GM19397 (cell line): Measurements from ENCODE around the gene SHROOM2.

Experiments used
- ATAC-seq: cut with Tn5 transposase; IDR thresholded peaks from one replicate; pipeline ENCODE4 v1.9.1; 2021; ENCODE audit warnings: mild to moderate bottlenecking, moderate library complexity; ENCODE audit not compliant: unreplicated experiment

The SHROOM2 gene

DNA sequence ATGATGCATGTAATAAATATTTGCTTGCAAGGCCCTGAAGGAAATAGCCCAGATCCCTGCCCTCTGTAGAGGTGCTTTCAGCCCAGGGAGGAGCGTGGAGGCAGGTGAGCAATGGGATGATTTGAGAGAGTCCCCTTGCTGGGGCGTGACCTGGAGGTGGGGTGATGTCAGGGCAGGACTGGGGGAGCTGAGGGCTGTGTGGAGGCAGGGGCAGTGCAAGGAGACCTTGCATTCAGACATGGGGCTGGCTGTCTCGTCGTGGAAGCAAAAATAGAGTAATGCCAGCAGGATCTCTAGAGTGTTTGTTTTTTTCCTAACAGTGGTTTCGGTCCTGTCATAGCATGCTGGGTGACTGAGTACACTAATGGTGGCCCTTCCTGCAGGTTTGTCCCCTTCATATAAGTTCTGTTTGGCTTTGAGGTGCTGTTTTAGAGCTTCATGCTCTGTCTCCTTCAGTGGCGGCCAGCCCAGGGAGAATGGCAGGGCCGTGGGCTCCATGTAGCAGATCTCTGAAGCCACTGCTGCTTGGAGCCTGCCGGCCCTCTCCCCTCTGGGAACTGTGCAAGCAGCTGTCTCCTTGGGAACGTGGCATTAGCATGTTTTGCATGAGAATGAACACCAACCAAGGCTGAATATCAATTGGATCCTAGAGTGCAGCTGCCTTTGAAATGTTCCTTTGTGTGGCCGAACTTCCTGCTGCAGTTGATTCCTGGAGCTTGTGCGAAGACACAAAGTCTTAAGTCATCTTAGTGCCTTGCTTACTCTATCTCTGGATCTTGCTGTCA, 141.7 kb downstream of the SHROOM2 start:
- ATAC-seq = no peak

- no peak for ATAC-seq
Measured at GRCh38 chrX:9935436-9935835, 149.2 kb downstream of the SHROOM2 start.

DNA sequence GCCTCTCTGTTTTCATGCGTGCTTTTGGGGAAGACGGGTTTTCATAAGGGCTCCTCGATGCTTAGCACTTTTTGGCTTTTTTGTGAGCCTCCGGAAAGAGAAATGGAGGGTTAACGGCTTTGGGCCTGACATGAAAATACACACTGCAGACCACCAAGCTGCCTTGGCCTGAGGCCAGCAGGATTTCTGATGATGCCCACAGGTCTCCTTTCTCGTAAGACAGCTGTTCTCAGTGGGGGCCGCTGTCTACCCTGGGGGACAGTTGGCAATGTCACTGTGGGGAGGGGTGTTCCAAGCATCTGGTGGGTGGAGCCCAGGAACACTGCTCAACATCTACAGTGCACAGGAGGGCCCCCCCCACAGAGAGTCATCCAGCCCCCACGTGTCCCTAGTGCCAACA, 151.5 kb downstream of the SHROOM2 start:
- ATAC-seq = no peak

DNA sequence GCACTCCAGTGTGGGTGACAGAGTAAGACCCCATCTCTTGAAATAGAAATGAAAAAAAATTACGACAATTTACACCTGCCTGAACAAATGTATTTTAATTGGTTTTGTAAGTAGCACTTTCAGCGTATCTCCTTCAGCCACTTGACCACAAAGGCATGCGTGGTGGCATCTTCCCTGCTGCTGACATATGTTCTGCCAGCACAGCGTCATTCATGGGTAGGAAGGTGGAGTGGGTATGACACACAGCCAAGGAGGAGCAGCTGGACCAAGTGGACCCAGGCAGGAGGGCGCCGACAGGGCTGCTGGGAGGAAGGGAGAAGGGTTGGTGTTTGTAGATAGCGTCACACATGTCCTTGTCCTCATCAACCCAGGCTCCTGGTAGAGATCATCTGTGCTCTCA, 152.3 kb downstream of the SHROOM2 start:
- no peak for ATAC-seq

DNA sequence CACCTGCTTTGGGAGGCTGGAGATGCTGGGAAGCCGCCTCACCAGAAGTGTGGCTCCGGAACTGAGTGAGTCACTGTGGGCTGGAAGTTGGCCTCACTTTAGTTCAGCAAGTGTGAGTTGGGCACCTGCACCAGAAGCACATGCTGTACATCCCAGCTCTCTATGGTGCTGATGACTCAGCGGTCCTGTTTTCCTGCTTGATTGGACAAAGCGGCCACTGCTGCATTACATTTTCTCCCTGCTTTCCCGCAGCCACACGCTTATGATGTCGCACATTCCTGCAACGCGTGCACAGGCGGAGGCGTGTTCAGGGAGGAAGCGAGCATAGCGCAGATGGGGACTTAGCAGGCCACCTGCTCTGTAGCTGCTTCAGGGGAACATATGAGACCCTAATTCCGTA, 154.2 kb downstream of the SHROOM2 start:
- ATAC-seq = no peak

- peak; percentile 89 for ATAC-seq
Measured at GRCh38 chrX:9942086-9942485, 155.9 kb downstream of the SHROOM2 start.

GRCh38 chrX:9943420-9943819, 157.2 kb downstream of the SHROOM2 start:
- ATAC-seq = no peak

GRCh38 chrX:9947131-9947794, 161.0 kb downstream of the SHROOM2 start:
- ATAC-seq = no peak

GRCh38 chrX:9948406-9948805, 162.2 kb downstream of the SHROOM2 start:
- ATAC-seq = no peak

GRCh38 chrX:9952300-9952699, 166.1 kb downstream of the SHROOM2 start:
- no peak for ATAC-seq

DNA sequence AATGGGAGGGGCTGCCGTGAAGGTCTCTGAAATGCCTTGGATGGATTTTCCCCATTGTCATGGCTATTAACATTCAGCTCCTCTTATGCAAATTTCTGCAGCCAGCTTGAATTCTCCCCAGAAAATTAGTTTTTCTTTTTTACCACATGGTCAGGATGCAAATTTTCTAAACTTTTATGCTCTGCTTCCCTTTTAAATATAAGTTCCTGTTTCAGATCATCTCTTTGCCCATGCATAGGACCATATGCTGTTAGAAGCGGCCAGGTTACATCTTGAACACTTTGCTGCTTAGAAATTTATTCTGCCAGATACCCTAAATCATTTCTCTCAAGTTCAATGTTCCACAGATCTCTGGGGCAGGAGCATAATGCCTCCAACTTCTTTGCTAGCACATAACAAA, 167.2 kb downstream of the SHROOM2 start:
- ATAC-seq = no peak

DNA sequence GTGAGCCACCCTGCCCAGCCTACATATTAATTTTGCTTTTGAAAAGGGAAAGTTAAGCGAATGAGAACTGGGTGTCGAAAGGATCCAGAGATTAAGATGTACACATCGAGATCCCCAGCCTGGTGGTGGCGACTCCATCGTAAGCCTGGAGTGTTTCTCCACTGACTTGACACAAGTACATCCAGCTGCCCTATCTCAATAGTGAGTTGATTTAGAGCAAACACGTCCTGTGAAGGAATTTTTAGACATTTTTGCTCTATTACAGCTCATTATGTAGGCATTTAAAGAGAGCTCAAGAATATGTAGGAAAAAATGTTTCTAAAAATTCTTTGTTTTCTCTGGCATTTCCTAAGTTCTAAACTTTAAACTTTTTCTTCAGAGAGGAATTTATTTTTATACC, 169.3 kb downstream of the SHROOM2 start:
- ATAC-seq = no peak

DNA sequence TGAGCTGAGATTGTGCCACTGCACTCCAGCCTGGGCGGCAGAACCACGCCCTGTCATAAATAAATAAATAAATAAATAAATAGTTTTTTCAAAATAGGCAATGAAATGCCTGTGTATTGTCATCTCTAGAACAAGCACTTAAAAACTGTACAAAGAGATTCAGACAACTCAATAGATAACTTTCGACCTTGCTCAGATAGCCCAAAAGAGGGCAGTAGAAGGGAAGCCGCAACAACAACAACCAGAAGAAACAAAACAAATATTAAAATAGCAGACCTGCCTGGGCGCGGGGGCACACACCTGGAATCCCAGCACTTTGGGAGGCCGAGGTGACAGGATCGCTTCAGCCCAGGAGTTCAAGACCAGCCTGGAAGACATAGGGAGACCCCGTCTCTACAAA, 171.5 kb downstream of the SHROOM2 start:
- no peak for ATAC-seq

- no peak for ATAC-seq
Measured at GRCh38 chrX:9958183-9958582, 172.0 kb downstream of the SHROOM2 start.

- no peak for ATAC-seq
Measured at GRCh38 chrX:9961750-9962149, 175.5 kb downstream of the SHROOM2 start.

GRCh38 chrX:9966775-9967408, 180.7 kb downstream of the SHROOM2 start, which contains the start of gene CLDN34:
TSS of gene CLDN34 (plus strand) at chrX:9967358. CDS start at chrX:9967358, 0 bp downstream.
- no peak for ATAC-seq

DNA sequence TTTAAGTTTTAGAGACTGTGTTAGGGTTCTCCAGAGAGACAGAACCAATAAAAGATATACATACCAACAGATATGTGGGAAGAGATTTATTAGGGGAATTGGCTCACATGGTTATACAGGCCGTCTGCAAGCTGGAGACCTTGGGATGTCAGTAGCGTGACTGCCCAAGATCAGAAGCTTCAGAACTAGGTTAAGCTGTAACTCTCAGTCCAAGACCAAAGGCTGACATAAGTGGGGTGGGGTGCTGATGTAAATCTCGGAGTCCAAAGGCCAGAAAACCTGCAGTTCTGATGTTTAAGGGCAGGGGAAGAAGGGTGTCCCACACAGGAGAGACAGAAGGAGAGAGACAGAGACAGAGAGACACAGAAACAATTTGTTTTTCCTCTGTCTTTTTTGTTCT, 191.4 kb downstream of the SHROOM2 start:
- ATAC-seq = no peak

DNA sequence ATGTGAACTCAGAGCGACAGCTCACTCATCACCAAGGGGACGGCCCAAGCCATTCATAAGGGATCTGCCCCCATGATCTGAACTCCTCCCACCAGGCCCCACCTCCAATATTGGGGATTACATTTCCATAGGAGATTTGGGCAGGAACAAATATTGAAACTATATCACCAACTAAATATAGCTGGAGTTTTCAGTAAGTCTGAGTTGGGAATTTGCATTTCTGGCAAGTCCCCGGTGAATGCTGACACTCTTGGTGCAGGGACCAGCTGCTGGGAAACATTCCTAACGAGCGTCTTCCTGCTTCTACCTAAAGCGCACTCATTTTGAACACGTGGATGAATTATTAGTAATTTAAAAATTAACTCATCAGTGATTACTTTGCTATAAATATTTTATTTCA, 194.2 kb downstream of the SHROOM2 start:
- ATAC-seq = no peak

GRCh38 chrX:9980927-9981326, 194.7 kb downstream of the SHROOM2 start:
- no peak for ATAC-seq

DNA sequence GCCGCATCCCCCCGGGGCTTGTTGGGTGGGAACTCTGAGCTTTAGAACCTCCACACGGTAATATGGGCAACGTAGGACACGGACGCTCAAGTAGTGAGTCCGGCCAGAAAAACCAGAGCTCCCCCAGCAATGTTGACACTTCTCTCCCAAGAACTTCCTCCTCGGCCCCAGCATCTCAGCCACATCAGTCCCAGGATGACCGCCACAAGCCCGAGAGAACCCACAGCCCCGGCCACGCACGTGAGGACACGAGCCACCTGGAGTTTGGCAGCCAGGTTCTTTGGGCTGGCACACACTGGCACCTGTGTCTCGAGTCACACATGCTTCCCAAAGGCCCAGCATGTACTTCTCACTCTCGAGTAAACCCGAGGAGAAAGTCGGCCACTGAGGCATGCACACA, 197.2 kb downstream of the SHROOM2 start:
- no peak for ATAC-seq

DNA sequence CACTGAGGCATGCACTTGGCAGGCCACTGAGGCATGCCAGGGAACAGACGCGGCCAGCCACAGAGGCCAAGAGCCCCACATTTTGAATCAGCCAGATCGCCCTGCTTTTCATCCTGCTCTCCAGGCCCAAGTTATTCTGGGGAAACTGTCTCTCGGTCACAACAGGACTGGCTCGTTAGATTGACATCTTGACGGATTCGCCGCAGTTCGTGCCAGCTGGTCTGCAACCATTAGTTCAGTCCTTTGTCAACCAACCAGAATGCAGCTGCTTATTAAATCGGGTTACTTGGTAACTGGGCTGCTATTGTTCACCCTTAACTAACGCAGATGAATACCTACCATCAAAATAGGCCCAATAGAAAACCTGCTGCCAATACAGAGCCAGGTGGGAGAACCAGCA, 197.6 kb downstream of the SHROOM2 start:
- no peak for ATAC-seq

DNA sequence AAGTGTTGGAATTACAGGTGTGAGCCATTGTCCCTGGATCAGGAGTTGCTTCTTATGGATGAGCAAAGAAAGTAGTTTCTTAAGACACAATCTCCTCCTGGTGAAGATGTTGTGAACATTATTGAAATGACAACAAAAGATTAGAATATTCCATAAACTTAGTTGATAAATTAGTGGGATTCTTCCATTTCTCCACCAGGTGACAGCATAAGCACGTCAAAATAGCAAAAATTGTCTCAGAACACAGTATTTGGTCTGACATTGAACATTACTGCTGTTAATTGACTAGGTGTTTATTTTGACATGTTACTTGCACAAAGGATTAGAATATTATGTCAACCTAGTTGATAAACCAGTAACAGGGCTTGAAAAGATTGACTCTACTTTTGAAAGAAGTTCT, 202.5 kb downstream of the SHROOM2 start:
- no peak for ATAC-seq
